ENCODE results near the gene FLT1.

FLT1 gene

GRCh38 chr13:28326056-28326455 is 168.9 kb downstream of the FLT1 start:
- DNase-seq (ENCODE audit: low read depth), result no peak
- no peak for TF ChIP-seq CTCF (IDR thresholded peaks at IDR 0.05; ENCODE audit: control insufficient read depth, extremely low read depth, insufficient read depth)
- no peak overlapping the region for H3K4me3 ChIP-seq (ENCODE audit: low read depth, low read length)

GRCh38 chr13:28325022-28325421 is 169.9 kb downstream of the FLT1 start:
- no peak for DNase-seq (ENCODE audit: low read depth)
- TF ChIP-seq CTCF (IDR thresholded peaks at IDR 0.05; ENCODE audit: control insufficient read depth, extremely low read depth, insufficient read depth), result no peak
- no peak overlapping the region for H3K4me3 ChIP-seq (ENCODE audit: low read depth, low read length)

- no peak overlapping the region for H3K4me3 ChIP-seq (ENCODE audit: low read depth, low read length)
- TF ChIP-seq CTCF (IDR thresholded peaks at IDR 0.05; ENCODE audit: control insufficient read depth, extremely low read depth, insufficient read depth), result peak; percentile 78
- peak; percentile 28 for DNase-seq (ENCODE audit: low read depth)
Observed at GRCh38 chr13:28324181-28324789, 170.6 kb downstream of the FLT1 start.

GRCh38 chr13:28322256-28322905 is 172.5 kb downstream of the FLT1 start:
- H3K4me3 ChIP-seq (ENCODE audit: low read depth, low read length), result no peak overlapping the region
- TF ChIP-seq CTCF (IDR thresholded peaks at IDR 0.05; ENCODE audit: control insufficient read depth, extremely low read depth, insufficient read depth), result no peak
- no peak for DNase-seq (ENCODE audit: low read depth)

GRCh38 chr13:28321756-28322155 is 173.2 kb downstream of the FLT1 start:
- no peak for TF ChIP-seq CTCF (IDR thresholded peaks at IDR 0.05; ENCODE audit: control insufficient read depth, extremely low read depth, insufficient read depth)
- H3K4me3 ChIP-seq (ENCODE audit: low read depth, low read length), result no peak overlapping the region
- no peak for DNase-seq (ENCODE audit: low read depth)

GRCh38 chr13:28320884-28321574 is 173.9 kb downstream of the FLT1 start:
- no peak overlapping the region for H3K4me3 ChIP-seq (ENCODE audit: low read depth, low read length)
- no peak for TF ChIP-seq CTCF (IDR thresholded peaks at IDR 0.05; ENCODE audit: control insufficient read depth, extremely low read depth, insufficient read depth)
- DNase-seq (ENCODE audit: low read depth), result peak; percentile 25
